ENCODE results near the gene MED9. TPM values are rescaled to one million over a fixed set of nuclear protein-coding genes. Genes with fewer than 3 reads are reported as not detected.

MED9 gene
- total and polyA plus RNA-seq, 9 of the 15 experiments (the other 6 are each of a cell fraction or from before 2014, with no cell fraction given) = 2.2 to 15.8 (median 12.7) TPM

DNA sequence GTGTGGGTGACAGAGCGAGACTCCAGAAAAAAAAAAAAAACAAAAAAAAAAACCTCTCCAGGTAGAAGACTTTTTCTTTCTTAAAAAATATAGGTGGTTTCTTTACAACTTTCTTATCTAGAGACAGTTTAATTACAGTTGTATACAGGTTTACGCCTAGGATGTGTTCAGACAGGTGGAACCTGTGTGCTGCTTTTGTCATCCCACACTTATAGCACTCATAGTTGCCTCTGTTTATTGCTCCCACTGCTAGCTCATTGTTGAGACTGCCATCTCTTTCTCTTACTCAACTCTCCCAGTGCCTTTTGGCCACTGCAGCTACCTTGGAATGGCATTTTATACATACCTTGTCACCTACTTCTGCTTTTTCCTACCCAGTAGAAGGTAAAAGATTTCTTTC is 19.1 kb upstream of the MED9 start:
- FAIRE-seq = no peak
- in situ Hi-C loops (cut with MboI) (no loop called here), intact Hi-C loops (cut with micrococcal nuclease) (no loop called here)
- no peak for ATAC-seq
- Histone ChIP-seq H3K79me2 (ENCODE audit: control insufficient read depth, insufficient read depth, low read length) (no peaks in the 10 kb centered on the region), H3K4me1 (replicated peaks in 1 of 2; ENCODE audit: control insufficient read depth in 2 of 2, insufficient read depth in 2 of 2, low read length in 2 of 2) (peaks cover 0 to 6% of the 10 kb centered on the region in 2 experiments; a peak in 2 of 5 replicates), H3K36me3 (ENCODE audit: control insufficient read depth, insufficient read depth, low read length) (no peaks in the 10 kb centered on the region), H3K4me2 (ENCODE audit: insufficient read depth, low read length) (no peak overlapping the region), H3K27ac (ENCODE audit: extremely low read depth, low read depth, low read length) (no peak overlapping the region), H3K9me1 (ENCODE audit: control insufficient read depth, insufficient read depth, low read length) (no peaks in the 10 kb centered on the region), H3K9me3 (replicated peaks; ENCODE audit: control insufficient read depth, insufficient read depth, low read depth, low read length) (peaks cover 3% of the 10 kb centered on the region; the same call in 1 of the 2 replicates), H3K4me3 (no peak overlapping the region), H3K9ac (ENCODE audit: insufficient read depth in 1 of 2, low read depth in 2 of 2, low read length in 2 of 2) (no peak overlapping the region), H2AFZ (ENCODE audit: low read depth, low read length) (no peak overlapping the region), H4K20me1 (replicated peaks; ENCODE audit: control insufficient read depth, insufficient read depth, low read length) (no peaks in the 10 kb centered on the region), H3K27me3 (ENCODE audit: control insufficient read depth in 2 of 2, insufficient read depth in 2 of 2, low read length in 2 of 2) (peaks cover 8 to 16% of the 10 kb centered on the region in 2 experiments; a peak in 2 of 5 replicates)
- ChIA-PET CTCF (ENCODE audit: low intra/inter-chr PET ratio) (no interaction called here), POLR2A (no interaction called here)
- 0% methylated on average over 1 of the region's 2 CpGs for WGBS (ENCODE audit: insufficient coverage, low coverage, missing lambda C conversion rate)
- no peak for TF ChIP-seq ZNF445 (CRISPR knock-in tag; IDR thresholded peaks at IDR 0.05; ENCODE audit: low read depth)
- no peak for TF ChIP-seq RBM22 (IDR thresholded peaks at IDR 0.05; ENCODE audit: low read depth, low read length, poor library complexity, severe bottlenecking)
- TF ChIP-seq RFX5 (IDR thresholded peaks at IDR 0.05; ENCODE audit: low read depth, low read length) = no peak
- TF ChIP-seq PHTF2 (CRISPR knock-in tag; IDR thresholded peaks at IDR 0.05) = no peak
- no peak for TF ChIP-seq CUX1 (CRISPR knock-in tag; IDR thresholded peaks at IDR 0.05)
- no peak for DNase-seq (ENCODE audit: extremely low read depth in 1 of 4, low spot score in 3 of 4)
- BruUV-seq (replicated peaks) = no TSS peak

Data from K562 (cell line).